Stimulated activated CD4-positive, alpha-beta T cell treated with anti-CD3 and anti-CD28 coated beads, Interleukin-15, amount 100 ng/mL, for 1 hour (primary cell): ENCODE measurements around the gene CDHR3.

Source experiments
- DNase-seq, 2 donors: peaks; one replicate each; pipeline ENCODE4 v3.0.0-alpha.2; 2020; ENCODE audit warnings: low read depth in 1 of 2, low spot score in 1 of 2

The CDHR3 gene

DNA sequence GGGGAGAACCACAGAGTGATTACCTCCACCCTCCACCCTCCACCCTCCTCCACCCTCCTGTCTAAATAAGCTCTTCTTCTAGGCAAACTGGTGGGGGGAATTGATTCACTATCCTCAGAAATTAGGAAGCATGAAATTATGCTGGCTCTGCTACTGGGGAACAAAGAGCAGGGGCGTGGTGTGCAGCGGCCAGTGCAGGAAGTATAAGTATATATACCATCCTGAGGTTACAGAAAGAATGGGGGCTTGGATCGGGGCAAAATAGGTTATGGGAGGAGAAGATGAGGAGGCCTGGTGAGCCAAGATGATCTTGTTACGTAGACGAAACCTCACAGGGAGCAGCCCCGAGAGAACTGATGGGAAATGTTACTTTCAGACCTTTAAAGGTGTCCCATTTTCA lies 100.0 kb downstream of the CDHR3 start:
- no peak for DNase-seq

DNA sequence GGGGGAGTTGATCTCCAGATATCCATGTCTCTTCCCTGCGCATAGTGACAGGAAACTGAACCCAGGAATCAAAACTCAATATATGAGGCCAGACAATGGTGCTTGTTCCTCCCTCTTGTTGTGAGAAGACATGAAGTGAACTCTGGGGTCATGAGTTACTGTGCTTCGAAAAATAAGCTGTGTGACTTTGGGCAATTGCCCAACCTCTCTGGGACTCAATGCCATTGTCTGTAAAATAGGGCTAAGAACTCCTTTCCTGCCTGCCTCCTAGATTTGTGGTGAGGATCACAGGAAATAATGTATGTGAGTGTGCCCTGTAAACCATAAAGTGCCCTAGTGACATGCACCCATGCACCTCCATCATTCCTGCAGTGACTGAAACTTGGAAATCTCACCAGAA lies 100.6 kb downstream of the CDHR3 start:
- no peak for DNase-seq

- no peak for DNase-seq
Measured at GRCh38 chr7:106064316-106064715, 101.3 kb downstream of the CDHR3 start.

- no peak for DNase-seq
Measured at GRCh38 chr7:106064771-106065574, 101.9 kb downstream of the CDHR3 start.

DNA sequence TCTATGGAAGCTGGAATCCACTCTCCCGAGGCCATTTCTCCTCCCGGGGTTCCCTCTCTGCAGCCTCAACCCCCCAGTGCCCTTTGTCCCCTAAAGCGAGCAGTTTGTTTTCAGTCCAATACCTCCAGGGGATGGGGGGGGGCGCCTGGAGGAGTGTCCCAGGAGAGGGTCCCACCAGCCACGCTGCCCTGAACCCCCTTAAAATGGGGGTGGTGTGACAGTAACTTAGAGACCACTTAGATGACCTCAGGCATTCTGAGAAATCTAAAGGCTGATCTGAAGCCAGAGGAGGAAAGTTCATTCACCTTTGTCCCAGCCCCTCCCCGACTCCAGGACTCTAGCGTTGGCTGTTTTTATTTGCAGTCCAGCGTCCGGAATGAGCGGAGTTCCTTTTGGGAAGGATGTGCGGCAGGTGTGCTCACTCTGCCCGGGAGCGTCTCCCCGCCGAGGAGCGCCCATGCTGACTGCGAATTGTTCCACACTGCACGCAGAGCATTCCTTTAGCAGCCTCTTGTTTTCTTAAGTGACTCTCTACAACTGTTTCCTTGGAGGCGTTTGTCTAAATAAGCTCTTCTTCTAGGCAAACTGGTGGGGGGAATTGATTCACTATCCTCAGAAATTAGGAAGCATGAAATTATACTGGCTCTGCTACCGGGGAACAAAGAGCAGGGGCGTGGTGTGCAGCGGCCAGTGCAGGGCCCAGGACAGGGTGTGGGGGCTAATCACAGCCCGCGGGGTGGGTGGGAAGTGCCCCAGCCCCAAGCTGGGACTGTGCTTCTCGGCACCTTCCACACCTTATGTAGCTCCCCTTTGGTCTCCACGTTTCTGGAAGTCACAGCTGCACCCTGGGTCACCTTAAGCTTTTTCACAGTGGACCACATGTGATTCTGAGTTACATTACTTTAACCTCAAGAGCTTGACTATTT lies 102.8 kb downstream of the CDHR3 start:
- no peak for DNase-seq

- no peak for DNase-seq
Measured at GRCh38 chr7:106067678-106068077, 104.6 kb downstream of the CDHR3 start.

DNA sequence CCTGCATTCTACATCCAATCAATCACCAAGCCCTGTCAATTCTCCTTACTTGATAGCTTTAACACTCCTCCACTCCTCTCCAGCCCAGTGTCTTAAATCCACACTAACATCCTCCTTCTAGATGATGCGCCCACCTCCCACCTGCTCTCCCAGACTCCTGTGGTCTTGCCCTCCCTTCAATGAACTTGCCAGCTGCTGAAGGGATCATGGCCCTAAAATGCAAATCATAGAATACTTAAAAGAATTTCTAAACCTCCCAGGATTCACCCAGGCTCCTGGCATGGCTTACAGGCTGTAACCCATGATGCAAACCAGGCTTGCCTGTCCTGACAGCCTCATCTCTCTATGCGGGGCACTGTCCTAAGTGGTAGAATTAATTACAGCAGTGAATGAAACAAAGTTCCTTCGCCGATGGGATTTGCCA lies 105.5 kb downstream of the CDHR3 start:
- DNase-seq = no peak

- no peak for DNase-seq
Measured at GRCh38 chr7:106068986-106069385, 105.9 kb downstream of the CDHR3 start.

- DNase-seq = no peak
Measured at GRCh38 chr7:106069471-106070200, 106.6 kb downstream of the CDHR3 start.

- no peak for DNase-seq
Measured at GRCh38 chr7:106070201-106070551, 107.1 kb downstream of the CDHR3 start.

DNA sequence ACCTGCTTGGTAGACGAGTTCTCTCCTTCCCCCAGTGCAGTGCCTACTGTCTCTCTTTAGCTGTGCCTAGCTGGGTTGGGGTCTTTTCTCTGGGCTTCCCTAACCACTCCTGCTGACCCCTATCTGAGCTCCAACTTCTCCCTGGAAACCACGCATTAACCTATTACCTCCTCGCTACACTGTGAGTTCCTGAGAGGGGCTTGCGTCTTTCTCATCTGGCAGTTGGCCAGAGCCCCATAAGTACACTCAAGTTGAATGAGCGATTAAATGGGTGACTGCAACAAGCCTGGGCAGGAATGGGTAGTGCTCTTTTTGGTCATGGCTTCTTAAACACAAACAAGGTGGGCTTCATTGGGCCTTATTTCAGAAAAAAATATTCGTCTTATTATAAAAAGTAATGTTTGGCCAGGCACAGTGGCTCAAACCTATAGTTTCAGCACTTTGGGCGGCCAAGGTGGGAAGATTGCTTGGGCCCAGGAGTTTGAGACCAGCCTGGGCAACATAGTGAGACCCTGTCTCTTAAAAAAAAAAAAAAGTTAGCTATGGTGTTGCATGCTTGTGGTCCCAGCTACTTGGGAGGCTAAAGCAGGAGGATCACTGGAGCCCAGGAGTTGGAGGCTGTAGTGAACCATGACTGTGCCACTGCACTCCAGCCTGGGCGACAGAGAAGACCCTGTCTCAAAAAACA lies 107.6 kb downstream of the CDHR3 start:
- no peak for DNase-seq

GRCh38 chr7:106071356-106071998 lies 108.4 kb downstream of the CDHR3 start:
- DNase-seq = no peak

DNA sequence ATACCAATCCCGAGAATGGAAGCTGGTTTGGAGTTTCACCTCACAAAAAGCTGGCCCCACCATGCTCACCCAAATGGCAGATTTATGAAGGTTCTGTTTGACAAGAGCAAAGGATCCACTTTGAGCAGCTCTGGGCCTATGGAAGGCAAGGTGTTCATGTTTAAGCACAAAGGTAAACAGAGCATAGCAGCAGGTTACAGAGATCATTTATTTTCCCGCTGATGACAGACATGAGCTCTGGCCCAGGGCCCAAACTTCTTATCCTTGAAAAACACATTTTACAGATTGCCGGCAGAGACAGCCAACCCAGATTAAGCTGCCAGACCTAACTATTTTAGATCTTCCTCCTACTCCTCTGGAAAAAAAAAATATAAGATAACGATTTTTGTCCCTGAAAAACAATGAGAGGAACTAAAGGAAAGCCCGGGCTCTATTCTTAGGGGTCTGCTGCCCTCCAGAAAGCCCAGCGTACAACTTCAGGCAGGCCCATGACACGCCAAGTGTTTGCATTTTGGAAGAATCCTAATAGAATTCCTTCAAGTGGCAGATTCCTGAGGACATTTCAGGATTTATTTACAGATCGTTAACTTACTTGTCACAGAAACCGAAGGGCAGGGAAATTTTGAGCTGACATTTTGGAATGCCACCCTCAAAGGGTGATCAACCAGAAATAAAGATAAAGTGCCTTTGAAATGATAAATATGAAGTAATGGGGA lies 109.1 kb downstream of the CDHR3 start:
- DNase-seq = no peak

DNA sequence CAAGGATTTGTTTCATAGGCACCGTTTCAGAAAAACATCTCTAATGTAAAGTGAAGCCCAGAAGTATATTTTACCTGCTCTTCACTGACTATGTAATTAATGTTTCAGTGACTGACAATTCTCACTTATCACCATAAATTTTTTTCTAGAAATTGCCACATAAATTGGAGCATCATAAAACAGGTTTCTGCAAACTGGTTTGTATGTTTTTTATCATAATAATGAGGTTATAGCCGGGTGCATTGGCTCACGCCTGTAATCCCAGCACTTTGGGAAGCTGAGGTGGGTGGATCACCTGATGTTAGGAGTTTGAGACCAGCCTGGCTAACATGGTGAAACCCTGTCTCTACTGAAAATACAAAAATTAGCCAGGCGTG lies 109.6 kb downstream of the CDHR3 start:
- DNase-seq = no peak

DNA sequence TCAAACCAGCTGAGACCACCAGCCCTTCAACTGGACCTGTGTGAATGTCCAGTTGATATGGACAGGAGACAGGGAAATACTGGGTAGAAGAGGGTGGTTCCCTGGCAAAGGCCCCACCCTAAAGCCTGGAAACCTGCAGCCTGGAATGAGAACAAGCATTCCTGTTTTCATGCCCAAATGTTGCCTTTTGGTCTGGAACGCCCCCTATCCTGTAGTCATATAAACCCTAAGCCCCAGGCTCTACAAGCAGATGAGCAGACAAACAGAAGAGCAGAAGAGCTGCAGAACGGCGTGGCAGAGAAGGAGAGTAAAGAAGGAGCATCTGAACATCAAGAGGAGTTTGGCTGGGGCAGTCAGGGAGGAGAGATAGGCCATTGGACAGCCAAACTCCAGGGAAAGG lies 110.6 kb downstream of the CDHR3 start:
- no peak for DNase-seq

DNA sequence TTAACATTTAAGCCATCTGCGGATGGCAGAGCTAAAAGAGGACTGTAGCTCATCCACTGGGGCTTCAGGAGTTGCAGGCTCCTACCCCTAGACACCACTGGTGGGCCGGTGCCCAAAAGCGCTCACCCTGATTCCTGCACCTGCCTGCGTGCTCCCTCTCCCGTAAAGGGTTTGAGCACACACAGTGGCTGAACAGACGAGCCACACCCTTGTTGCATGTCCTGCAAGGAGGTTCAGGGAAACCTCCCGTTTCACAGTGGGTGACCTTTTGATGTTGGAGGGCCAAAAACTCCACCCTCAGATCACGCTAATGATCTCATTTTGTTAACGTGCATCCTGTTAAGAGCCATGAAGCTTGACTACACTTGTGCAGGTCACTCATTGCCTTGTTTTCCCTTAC lies 111.2 kb downstream of the CDHR3 start:
- DNase-seq = no peak

DNA sequence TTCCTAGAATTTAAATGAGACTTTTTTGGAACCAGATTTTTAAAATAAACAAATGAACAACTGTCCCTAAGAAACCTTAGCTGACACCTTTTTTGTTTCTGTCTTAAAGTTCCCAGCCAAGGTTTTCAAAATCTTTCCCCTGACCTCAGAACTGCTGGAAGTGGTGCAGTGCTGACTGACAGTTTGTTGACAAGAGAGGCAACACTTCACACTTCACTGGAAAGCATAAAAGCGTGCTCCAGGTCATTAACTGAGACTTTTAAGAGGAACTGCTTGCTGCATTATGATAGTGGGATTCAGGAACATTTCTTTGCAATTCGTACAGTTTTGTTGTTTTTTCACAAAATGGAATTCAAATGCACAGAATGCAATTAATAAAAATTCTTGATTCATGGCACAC lies 112.9 kb downstream of the CDHR3 start:
- DNase-seq = no peak

DNA sequence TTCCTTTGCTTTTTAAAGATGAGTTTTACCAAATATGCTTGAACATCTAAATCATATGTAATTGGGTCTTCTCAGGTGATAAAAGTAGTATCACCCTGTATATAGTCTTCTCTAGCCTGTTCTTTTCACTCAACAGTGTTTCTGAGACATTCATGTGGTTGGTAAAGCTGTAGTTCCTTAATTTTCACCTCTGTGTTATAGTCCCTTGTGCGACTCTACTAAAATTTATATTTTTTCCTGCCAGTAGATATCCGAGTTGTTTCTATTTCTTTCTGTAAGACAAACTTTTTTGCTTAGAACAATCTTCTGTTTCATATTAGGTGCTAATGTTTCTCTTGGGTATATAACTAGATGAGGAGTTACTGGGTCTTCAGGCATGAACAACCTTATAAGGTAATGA lies 113.5 kb downstream of the CDHR3 start:
- DNase-seq = no peak

GRCh38 chr7:106080300-106080987 lies 117.4 kb downstream of the CDHR3 start:
- DNase-seq = no peak
